Natural killer cell (primary cell): ENCODE measurements around the gene CEP112. TPM values are rescaled to one million over a fixed set of nuclear protein-coding genes. Genes with fewer than 3 reads are reported as not detected.

Source experiments
- ATAC-seq, 3 donors: fragments of 150-1000 bp in 2 of 3; fragments of 200-7000 bp in 1 of 3; cut with Tn5 transposase; 1 replicate in 1 of 3; 2 replicates in 2 of 3; pipeline ENCODE4 v1.10.0; 2021; ENCODE audit warnings: mild to moderate bottlenecking in 2 of 3, moderate library complexity in 2 of 3
- DNase-seq, 2 donors: peaks; one replicate each; pipeline versions ENCODE4 v3.0.0 to v3.0.0-alpha.2; 2013 to 2021; ENCODE audit warnings: mixed read lengths in 1 of 2
- H3K27ac ChIP-seq: one replicate; pipeline ENCODE4 v1.5.1; 2013; ENCODE audit warnings: mild to moderate bottlenecking, low read length
- H3K27me3 ChIP-seq: one replicate; pipeline ENCODE4 v1.6.1; 2013; ENCODE audit warnings: low read length; ENCODE audit not compliant: control insufficient read depth, insufficient read depth
- H3K36me3 ChIP-seq: one replicate; pipeline ENCODE4 v1.6.1; 2013; ENCODE audit warnings: low read length; ENCODE audit not compliant: control insufficient read depth, insufficient read depth
- H3K4me1 ChIP-seq: one replicate; pipeline ENCODE4 v1.6.1; 2013; ENCODE audit warnings: low read length; ENCODE audit not compliant: control insufficient read depth, insufficient read depth
- H3K4me3 ChIP-seq: one replicate; pipeline ENCODE4 v1.5.1; 2013; ENCODE audit warnings: low read length
- H3K9me3 ChIP-seq: one replicate; pipeline ENCODE4 v1.6.1; 2013; ENCODE audit warnings: low read length; ENCODE audit not compliant: control insufficient read depth, insufficient read depth
- H3K27ac Mint-ChIP-seq, 2 donors: one replicate each; pipeline ENCODE4 v1.8.0; 2022; ENCODE audit warnings: mild to moderate bottlenecking in 2 of 2, mixed read lengths in 2 of 2, moderate library complexity in 1 of 2
- H3K27me3 Mint-ChIP-seq, 2 donors: one replicate each; pipeline ENCODE4 v1.8.0; 2022; ENCODE audit warnings: low read depth in 2 of 2, mixed read lengths in 2 of 2
- H3K36me3 Mint-ChIP-seq: one replicate; pipeline ENCODE4 v1.8.0; 2022; ENCODE audit warnings: mixed read lengths
- H3K4me1 Mint-ChIP-seq, 2 donors: one replicate each; pipeline ENCODE4 v1.8.0; 2022; ENCODE audit warnings: mixed read lengths in 2 of 2
- H3K4me3 Mint-ChIP-seq: one replicate; pipeline ENCODE4 v1.8.0; 2022; ENCODE audit warnings: mild to moderate bottlenecking, moderate library complexity, mixed read lengths
- H3K9me3 Mint-ChIP-seq, 2 donors: one replicate each; pipeline ENCODE4 v1.8.0; 2022; ENCODE audit warnings: mixed read lengths in 2 of 2
- WGBS: methylation state at CpG from one replicate; pipeline ENCODE4 v1.1.7; 2013; ENCODE audit warnings: missing lambda C conversion rate; ENCODE audit not compliant: insufficient coverage; 5-methylcytosine and 5-hydroxymethylcytosine counted together
- intact Hi-C: fragments of 100-400 bp; cut with micrococcal nuclease; formaldehyde crosslinking; loops from one replicate; pipeline ENCODE4 v1.14.2; 2022
- total RNA-seq, 4 donors: library from RNA; stranded (reverse); fragments of 120-200 nt in 1 of 4; gene quantifications; one replicate each; pipeline versions ENCODE4 v1.2.3 to v1.2.4, GENCODE V29; 2013 to 2022
- TF ChIP-seq, protein P1 (sequence below): fragments of 200-600 bp; IDR thresholded peaks from one replicate; pipeline ENCODE4 v1.8.0; 2022; ENCODE audit warnings: antibody characterized with exemption

Gene CEP112
- total RNA-seq, 3 donors from 2014 or later (not counting 1 experiment from before 2014, with no cell fraction given): 0.60 to 1.1 (median 0.85) TPM

DNA sequence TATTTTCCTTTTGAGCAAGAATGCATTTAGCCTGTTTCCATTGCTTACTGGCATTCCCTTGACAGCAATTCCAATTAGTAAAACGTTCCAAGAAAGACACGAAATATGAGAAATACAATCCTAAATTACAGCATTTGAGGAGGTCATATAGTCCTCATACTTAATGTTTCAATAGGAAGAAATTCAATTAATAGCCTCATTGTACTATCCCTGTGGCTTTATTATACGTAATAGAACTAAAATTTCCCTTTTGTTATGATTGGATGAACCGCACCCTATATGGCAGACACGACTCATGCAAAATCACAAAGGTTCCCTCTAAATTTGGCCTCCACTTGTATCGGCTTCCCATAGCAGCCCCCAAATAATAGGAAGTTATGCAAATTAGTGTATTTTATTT is 291.7 kb downstream of the CEP112 start:
- no peaks in the 10 kb centered on the region for H3K4me1 Mint-ChIP-seq
- Histone ChIP-seq H3K4me1 (no peaks in the 10 kb centered on the region), H3K27me3 (no peaks in the 10 kb centered on the region), H3K27ac (no peak overlapping the region), H3K4me3 (no peak overlapping the region), H3K9me3 (no peaks in the 10 kb centered on the region), H3K36me3 (no peaks in the 10 kb centered on the region)
- TF ChIP-seq, protein P1, sequence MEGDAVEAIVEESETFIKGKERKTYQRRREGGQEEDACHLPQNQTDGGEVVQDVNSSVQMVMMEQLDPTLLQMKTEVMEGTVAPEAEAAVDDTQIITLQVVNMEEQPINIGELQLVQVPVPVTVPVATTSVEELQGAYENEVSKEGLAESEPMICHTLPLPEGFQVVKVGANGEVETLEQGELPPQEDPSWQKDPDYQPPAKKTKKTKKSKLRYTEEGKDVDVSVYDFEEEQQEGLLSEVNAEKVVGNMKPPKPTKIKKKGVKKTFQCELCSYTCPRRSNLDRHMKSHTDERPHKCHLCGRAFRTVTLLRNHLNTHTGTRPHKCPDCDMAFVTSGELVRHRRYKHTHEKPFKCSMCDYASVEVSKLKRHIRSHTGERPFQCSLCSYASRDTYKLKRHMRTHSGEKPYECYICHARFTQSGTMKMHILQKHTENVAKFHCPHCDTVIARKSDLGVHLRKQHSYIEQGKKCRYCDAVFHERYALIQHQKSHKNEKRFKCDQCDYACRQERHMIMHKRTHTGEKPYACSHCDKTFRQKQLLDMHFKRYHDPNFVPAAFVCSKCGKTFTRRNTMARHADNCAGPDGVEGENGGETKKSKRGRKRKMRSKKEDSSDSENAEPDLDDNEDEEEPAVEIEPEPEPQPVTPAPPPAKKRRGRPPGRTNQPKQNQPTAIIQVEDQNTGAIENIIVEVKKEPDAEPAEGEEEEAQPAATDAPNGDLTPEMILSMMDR: no peak
- H3K36me3 Mint-ChIP-seq: no peaks in the 10 kb centered on the region
- WGBS: 94% methylated on average over 5 of the region's 6 CpGs
- DNase-seq (no peak), ATAC-seq (no peak)
- no peaks in the 10 kb centered on the region for H3K27me3 Mint-ChIP-seq
- no peaks in the 10 kb centered on the region for H3K9me3 Mint-ChIP-seq
- intact Hi-C loops: no loop called here
- no peak overlapping the region for H3K4me3 Mint-ChIP-seq
- no peak overlapping the region for H3K27ac Mint-ChIP-seq

DNA sequence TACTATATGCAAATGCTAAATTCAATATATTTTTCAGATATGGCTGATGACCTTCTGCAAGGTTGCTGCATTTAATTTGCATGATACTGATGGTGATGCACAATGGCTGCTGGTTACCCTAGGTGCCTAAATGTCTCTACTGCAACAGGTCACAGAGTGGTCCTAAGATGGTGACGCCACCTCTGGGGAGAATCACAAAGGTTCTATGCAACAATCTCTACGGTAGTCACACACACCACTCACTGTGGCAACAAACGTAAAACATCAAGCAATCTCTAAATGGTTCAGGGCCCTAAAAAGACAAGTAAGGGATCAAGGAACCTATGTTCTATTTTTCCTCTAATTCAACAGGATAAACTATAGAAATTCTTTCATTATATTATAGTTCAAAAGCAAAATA is 293.3 kb downstream of the CEP112 start:
- no peaks in the 10 kb centered on the region for H3K9me3 Mint-ChIP-seq
- H3K4me3 Mint-ChIP-seq: no peak overlapping the region
- no peaks in the 10 kb centered on the region for H3K36me3 ChIP-seq
- H3K27me3 Mint-ChIP-seq: no peaks in the 10 kb centered on the region
- 95% methylated on average over 3 of the region's 3 CpGs for WGBS
- no peaks in the 10 kb centered on the region for H3K36me3 Mint-ChIP-seq
- TF ChIP-seq, protein P1: no peak
- H3K27me3 ChIP-seq: no peaks in the 10 kb centered on the region
- H3K4me1 ChIP-seq: no peaks in the 10 kb centered on the region
- no peak for ATAC-seq
- H3K9me3 ChIP-seq: no peaks in the 10 kb centered on the region
- no peak overlapping the region for H3K27ac ChIP-seq
- no peak overlapping the region for H3K4me3 ChIP-seq
- intact Hi-C loops: no loop called here
- no peaks in the 10 kb centered on the region for H3K4me1 Mint-ChIP-seq
- DNase-seq: no peak
- H3K27ac Mint-ChIP-seq: no peak overlapping the region

DNA sequence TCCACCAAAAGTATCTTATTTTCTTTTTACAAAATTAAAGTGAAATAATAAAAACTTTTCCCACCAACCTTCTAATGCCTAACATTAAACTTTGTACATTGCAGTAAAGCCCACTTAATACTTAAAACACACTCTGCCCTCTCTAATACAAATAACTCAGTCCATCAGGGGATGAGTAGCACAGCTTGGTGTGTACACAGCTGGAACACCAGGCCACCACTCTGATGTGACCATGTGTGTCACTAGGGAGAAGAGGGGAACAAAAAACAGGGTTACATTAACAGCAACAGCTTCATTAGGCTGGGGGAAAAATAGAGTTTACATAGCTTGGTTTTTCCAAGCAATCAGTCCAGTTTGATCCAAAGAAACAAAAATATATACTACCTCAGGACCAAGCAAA is 295.0 kb downstream of the CEP112 start:
- no peaks in the 10 kb centered on the region for H3K4me1 Mint-ChIP-seq

DNA sequence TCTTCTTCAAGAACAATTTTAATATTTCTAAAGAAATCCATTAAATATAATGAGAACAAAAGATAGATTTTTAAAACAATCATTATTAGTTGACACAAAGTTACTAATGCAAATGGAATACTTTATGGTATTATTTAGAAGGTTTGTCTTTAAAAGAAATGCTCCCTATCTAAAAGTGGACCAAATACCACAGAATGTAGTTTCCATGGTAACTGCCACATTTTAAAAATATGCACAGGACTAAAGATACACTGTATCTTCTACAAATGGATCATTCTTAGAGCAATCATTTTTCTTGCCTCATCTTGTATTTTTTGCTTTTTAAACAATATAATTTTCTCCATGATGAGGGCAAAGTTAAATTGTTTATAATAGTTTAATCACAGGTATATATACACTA is 296.0 kb downstream of the CEP112 start:
- Mint-ChIP-seq H3K27me3 (peaks cover 6 to 8% of the 10 kb centered on the region in 2 donors), H3K36me3 (no peaks in the 10 kb centered on the region), H3K9me3 (no peaks in the 10 kb centered on the region), H3K4me3 (no peak overlapping the region), H3K27ac (no peak overlapping the region), H3K4me1 (no peaks in the 10 kb centered on the region)
- no peaks in the 10 kb centered on the region for H3K4me1 ChIP-seq
- H3K27ac ChIP-seq: no peak overlapping the region
- no peaks in the 10 kb centered on the region for H3K27me3 ChIP-seq
- TF ChIP-seq, protein P1: no peak
- ATAC-seq (no peak), DNase-seq (no peak)
- H3K9me3 ChIP-seq: no peaks in the 10 kb centered on the region
- intact Hi-C loops: no loop called here
- no peak overlapping the region for H3K4me3 ChIP-seq
- no peaks in the 10 kb centered on the region for H3K36me3 ChIP-seq

More for the DNA sequence above, 295.0 kb downstream of the CEP112 start:
- Histone ChIP-seq H3K27me3 (no peaks in the 10 kb centered on the region), H3K9me3 (no peaks in the 10 kb centered on the region), H3K36me3 (no peaks in the 10 kb centered on the region), H3K27ac (no peak overlapping the region), H3K4me1 (no peaks in the 10 kb centered on the region), H3K4me3 (no peak overlapping the region)
- Mint-ChIP-seq H3K27me3 (peaks cover 0 to 1% of the 10 kb centered on the region in 2 donors), H3K36me3 (no peaks in the 10 kb centered on the region), H3K4me3 (no peak overlapping the region), H3K9me3 (no peaks in the 10 kb centered on the region), H3K27ac (no peak overlapping the region)
- intact Hi-C loops: no loop called here
- DNase-seq (no peak), ATAC-seq (no peak)
- TF ChIP-seq, protein P1: no peak
